Testis (tissue), 3 donors: Measurements from ENCODE around the gene RNF157. TPM values are rescaled to one million over a fixed set of nuclear protein-coding genes. Genes with fewer than 3 reads are reported as not detected.

ENCODE experiments used
- DNase-seq: peaks from one replicate; pipeline ENCODE4 v3.0.0-alpha.2; 2019
- H3K27ac ChIP-seq, 2 donors: fragments of 200-600 bp; sonication (generic); one replicate each; pipeline ENCODE4 v1.5.1; 2019
- H3K27me3 ChIP-seq: fragments of 200-600 bp; sonication (generic); one replicate; pipeline ENCODE4 v1.5.1; 2019
- H3K36me3 ChIP-seq: fragments of 200-600 bp; sonication (generic); one replicate; pipeline ENCODE4 v1.5.1; 2017; ENCODE audit warnings: low read depth; ENCODE audit errors: missing control alignments
- H3K4me1 ChIP-seq: fragments of 200-600 bp; sonication (generic); one replicate; pipeline ENCODE4 v1.5.1; 2019
- H3K4me3 ChIP-seq, 2 donors: fragments of 200-600 bp; sonication (generic); one replicate each; pipeline ENCODE4 v1.5.1; 2017 to 2019
- H3K9me3 ChIP-seq: fragments of 200-600 bp; sonication (generic); one replicate; pipeline ENCODE4 v1.5.1; 2017
- POLR2A ChIP-seq: fragments of 450-650 bp; IDR thresholded peaks from one replicate; pipeline ENCODE4 v1.6.1; 2017; ENCODE audit warnings: antibody characterized with exemption, mild to moderate bottlenecking, moderate library complexity
- WGBS, 2 donors: methylation state at CpG; one replicate each; pipeline ENCODE4 v1.1.5; 2018; 5-methylcytosine and 5-hydroxymethylcytosine counted together
- intact Hi-C: fragments of 100-400 bp; cut with DNase I; formaldehyde crosslinking; loops from one replicate; pipeline ENCODE4 v1.15.1; 2023; ENCODE audit warnings: low total_unique reads
- polyA plus RNA-seq: library from polyadenylated mRNA; stranded (reverse); fragments of 350-450 nt; fragmentation: Illumina TruSeq; extraction: RNeasy Lipid Tissue Mini Kit (QIAGEN cat#74804); gene quantifications from one replicate; pipeline ENCODE4 v1.2.3, GENCODE V29; 2014; ENCODE audit warnings: low read depth, low replicate concordance; ENCODE audit not compliant: insufficient read depth
- total RNA-seq, 2 donors: library from RNA; depleted of rRNA; stranded (reverse); fragments of >200 nt; gene quantifications; one replicate each; pipeline ENCODE4 v1.2.3, GENCODE V29; 2016
- TF ChIP-seq, protein P1 (sequence below), 3 experiments: fragments of 450-650 bp in 2 of 3; fragments of 200-600 bp in 1 of 3; sonication (generic) in 1 of 3; IDR thresholded peaks; one replicate each; pipeline ENCODE4 v1.5.1; 2016 to 2019; ENCODE audit warnings: antibody characterized with exemption in 3 of 3, mild to moderate bottlenecking in 2 of 3, moderate library complexity in 1 of 3

The RNF157 gene
- total and polyA plus RNA-seq, 3 donors from 2014 or later: 98.8 to 108 (median 101) TPM

DNA sequence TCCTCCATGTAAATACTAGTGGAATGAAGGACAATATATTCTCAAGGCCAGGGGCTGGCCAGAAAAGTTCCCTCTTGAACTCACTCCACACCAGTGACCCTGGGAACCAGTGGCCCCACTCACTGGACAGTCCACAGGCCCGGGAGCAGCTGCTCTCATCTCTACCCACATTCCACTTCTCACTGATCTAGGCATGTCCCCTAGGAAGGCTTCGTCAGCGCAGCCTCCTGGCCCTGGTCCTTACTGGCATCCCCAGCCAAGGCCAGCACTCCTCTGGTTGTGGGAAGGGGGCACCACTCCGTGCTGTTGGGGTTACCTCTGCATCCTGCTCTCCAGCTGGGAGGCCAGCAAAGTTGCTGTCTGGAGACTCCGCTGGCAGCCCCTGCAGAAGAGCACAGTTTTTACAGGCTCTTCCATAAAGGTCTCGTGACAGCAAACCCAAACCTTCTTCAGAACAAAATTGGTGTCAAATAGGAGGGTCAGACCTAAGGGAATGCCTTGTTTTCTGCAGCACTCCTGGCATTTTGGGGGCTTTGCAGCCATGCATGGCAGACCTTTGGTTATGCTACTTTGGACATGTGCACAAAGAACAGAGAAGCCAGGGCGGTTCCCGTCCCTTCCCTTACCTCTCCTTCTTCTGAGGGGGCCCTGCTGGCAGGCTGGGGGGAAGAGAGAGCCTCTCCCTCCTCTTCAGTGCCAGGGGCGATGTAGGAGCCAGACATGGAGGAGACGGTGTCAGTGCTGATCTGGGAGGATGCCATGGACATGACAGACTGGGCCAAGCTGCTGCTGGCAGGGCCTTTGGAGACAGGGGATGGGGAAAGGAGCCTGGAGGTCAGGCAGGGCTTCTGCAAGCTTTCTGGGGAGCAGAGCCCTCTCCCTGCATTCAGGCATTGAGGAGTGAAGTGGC, 85.1 kb downstream of the RNF157 start:
- Histone ChIP-seq H3K4me3 (no peak overlapping the region), H3K27me3 (no peaks in the 10 kb centered on the region), H3K36me3 (no peaks in the 10 kb centered on the region), H3K9me3 (no peaks in the 10 kb centered on the region), H3K27ac (no peak overlapping the region), H3K4me1 (peaks cover 3% of the 10 kb centered on the region)
- no peak for DNase-seq
- TF ChIP-seq, protein P1, sequence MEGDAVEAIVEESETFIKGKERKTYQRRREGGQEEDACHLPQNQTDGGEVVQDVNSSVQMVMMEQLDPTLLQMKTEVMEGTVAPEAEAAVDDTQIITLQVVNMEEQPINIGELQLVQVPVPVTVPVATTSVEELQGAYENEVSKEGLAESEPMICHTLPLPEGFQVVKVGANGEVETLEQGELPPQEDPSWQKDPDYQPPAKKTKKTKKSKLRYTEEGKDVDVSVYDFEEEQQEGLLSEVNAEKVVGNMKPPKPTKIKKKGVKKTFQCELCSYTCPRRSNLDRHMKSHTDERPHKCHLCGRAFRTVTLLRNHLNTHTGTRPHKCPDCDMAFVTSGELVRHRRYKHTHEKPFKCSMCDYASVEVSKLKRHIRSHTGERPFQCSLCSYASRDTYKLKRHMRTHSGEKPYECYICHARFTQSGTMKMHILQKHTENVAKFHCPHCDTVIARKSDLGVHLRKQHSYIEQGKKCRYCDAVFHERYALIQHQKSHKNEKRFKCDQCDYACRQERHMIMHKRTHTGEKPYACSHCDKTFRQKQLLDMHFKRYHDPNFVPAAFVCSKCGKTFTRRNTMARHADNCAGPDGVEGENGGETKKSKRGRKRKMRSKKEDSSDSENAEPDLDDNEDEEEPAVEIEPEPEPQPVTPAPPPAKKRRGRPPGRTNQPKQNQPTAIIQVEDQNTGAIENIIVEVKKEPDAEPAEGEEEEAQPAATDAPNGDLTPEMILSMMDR (IDR thresholded peaks at IDR 0.05): no peak
- no peak for TF ChIP-seq POLR2A
- WGBS, 2 donors: 60 to 86% methylated on average over 9 to 10 of the region's 10 CpGs
- intact Hi-C loops: no loop called here

DNA sequence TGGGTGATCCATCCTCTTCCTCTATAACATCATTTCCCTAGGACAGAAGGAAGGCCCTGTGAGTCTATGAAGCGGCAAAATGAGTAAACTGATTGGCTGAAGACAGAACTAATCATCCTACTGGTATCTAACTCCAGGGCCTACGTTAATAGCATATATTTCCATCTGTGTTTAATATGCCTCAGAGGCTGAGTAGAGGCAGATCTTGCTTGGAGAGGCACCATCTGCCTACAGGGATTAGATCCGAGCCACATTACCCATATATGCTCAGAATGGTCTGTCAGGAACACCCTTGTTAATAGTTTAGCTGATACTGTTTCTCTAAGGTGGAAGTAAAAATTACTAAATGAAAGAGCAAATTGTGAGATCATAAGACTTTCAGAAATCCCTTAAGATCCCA, 86.0 kb downstream of the RNF157 start:
- H3K9me3 ChIP-seq: no peaks in the 10 kb centered on the region
- intact Hi-C loops: no loop called here

DNA sequence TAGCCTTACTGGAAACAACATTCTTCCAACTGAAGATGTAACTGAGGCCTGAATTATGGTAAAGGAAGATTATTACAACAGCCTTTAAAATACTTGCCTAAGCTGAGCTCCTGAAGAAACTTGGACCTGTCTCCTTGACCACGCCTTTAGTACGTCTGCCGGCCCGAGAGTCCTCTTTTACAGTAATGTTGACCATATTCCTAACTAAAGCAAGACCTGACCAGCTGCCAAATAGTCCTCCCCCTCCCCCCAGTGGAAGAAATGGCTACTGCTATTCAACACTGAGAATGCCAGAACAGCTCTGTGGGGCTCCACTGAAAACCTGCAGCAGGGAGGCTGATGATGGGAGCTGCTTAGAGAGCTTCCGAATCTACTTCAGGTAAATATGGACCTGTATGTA, 86.7 kb downstream of the RNF157 start:
- no peak overlapping the region for H3K27ac ChIP-seq
- WGBS, 2 donors: 60 to 68% methylated on average over 5 of the region's 5 CpGs
- no peak for TF ChIP-seq POLR2A
- TF ChIP-seq, protein P1 (IDR thresholded peaks at IDR 0.05): peak in 1 of 3 experiments; percentile 29
- intact Hi-C loops: no loop called here
- no peaks in the 10 kb centered on the region for H3K36me3 ChIP-seq
- no peaks in the 10 kb centered on the region for H3K9me3 ChIP-seq
- DNase-seq: peak; percentile 57
- no peaks in the 10 kb centered on the region for H3K27me3 ChIP-seq
- no peak overlapping the region for H3K4me3 ChIP-seq
- peaks cover 3% of the 10 kb centered on the region for H3K4me1 ChIP-seq

More for the DNA sequence above, 86.0 kb downstream of the RNF157 start:
- WGBS, 2 donors: 93% methylated on average over 3 of the region's 3 CpGs
- Histone ChIP-seq H3K27ac (no peak overlapping the region), H3K36me3 (no peaks in the 10 kb centered on the region), H3K27me3 (no peaks in the 10 kb centered on the region), H3K4me1 (peaks cover 3% of the 10 kb centered on the region), H3K4me3 (no peak overlapping the region)
- no peak for DNase-seq
- no peak for TF ChIP-seq POLR2A
- TF ChIP-seq, protein P1 (IDR thresholded peaks at IDR 0.05): no peak

DNA sequence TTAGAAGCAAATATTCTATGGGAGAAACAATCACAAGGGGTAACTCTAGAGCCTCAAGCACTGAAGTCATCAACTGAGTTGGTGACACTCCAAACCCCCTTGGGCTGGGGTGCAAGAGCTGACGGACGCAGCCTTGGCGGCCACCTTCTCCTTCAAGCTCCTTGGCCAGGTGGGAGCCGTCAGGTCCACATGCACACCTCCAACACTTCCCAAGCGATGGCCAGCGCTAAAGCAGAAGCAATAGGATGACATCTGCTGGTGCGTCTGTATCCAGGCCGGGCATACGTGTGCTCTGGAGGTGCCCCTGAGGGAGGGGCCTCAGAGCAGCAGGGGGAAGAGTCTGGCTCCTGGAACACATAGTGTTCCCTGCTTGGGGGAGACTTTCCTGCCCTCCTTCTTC, 87.1 kb downstream of the RNF157 start:
- TF ChIP-seq, protein P1 (IDR thresholded peaks at IDR 0.05): no peak
- TF ChIP-seq POLR2A: no peak
- Histone ChIP-seq H3K27ac (no peak overlapping the region), H3K4me3 (no peak overlapping the region), H3K27me3 (no peaks in the 10 kb centered on the region), H3K4me1 (peaks cover 3% of the 10 kb centered on the region), H3K9me3 (no peaks in the 10 kb centered on the region), H3K36me3 (no peaks in the 10 kb centered on the region)
- 87 to 91% methylated on average over 8 to 9 of the region's 9 CpGs for WGBS, 2 donors
- intact Hi-C loops: no loop called here
- DNase-seq: no peak
